IPS-18a (cell line): Measurements from ENCODE around the gene CLEC18B.
"Not testable (repeated sequence)": the region's sequence is repeated elsewhere in the genome, so short reads cannot be mapped to it uniquely, and the experiment has no call there.

Experiments
- H3K27ac ChIP-seq: one replicate; pipeline ENCODE4 v1.5.1; 2013; ENCODE audit warnings: low read length
- H3K27me3 ChIP-seq: one replicate; pipeline ENCODE4 v1.6.1; 2013; ENCODE audit warnings: mild to moderate bottlenecking, low read length; ENCODE audit not compliant: control insufficient read depth, insufficient read depth
- H3K36me3 ChIP-seq: one replicate; pipeline ENCODE4 v1.6.1; 2013; ENCODE audit warnings: low read depth, low read length; ENCODE audit not compliant: control insufficient read depth
- H3K4me1 ChIP-seq: one replicate; pipeline ENCODE4 v1.6.1; 2013; ENCODE audit warnings: low read depth, low read length; ENCODE audit not compliant: control insufficient read depth
- H3K4me3 ChIP-seq: one replicate; pipeline ENCODE4 v1.5.1; 2013; ENCODE audit warnings: low read length
- H3K9ac ChIP-seq: one replicate; pipeline ENCODE4 v1.6.1; 2013; ENCODE audit warnings: mild to moderate bottlenecking, low read length, moderate library complexity
- H3K9me3 ChIP-seq: one replicate; pipeline ENCODE4 v1.6.1; 2013; ENCODE audit warnings: low read depth, low read length; ENCODE audit not compliant: control insufficient read depth

Gene CLEC18B

GRCh38 chr16:74412775-74413390 is 8.4 kb downstream of the CLEC18B start:
- not testable (repeated sequence) for H3K27me3 ChIP-seq, H3K9ac ChIP-seq, H3K9me3 ChIP-seq, H3K27ac ChIP-seq, H3K4me3 ChIP-seq, H3K4me1 ChIP-seq, H3K36me3 ChIP-seq

GRCh38 chr16:74412138-74412774 is 9.0 kb downstream of the CLEC18B start:
- not testable (repeated sequence) for H3K36me3 ChIP-seq, H3K9ac ChIP-seq, H3K27me3 ChIP-seq, H3K9me3 ChIP-seq, H3K4me1 ChIP-seq, H3K4me3 ChIP-seq, H3K27ac ChIP-seq

GRCh38 chr16:74410981-74411380 is 10.3 kb downstream of the CLEC18B start:
- H3K4me3 ChIP-seq, H3K9ac ChIP-seq, H3K4me1 ChIP-seq, H3K27ac ChIP-seq, H3K9me3 ChIP-seq, H3K27me3 ChIP-seq, H3K36me3 ChIP-seq: not testable (repeated sequence)

- not testable (repeated sequence) for H3K9me3 ChIP-seq, H3K36me3 ChIP-seq, H3K4me1 ChIP-seq, H3K4me3 ChIP-seq, H3K27me3 ChIP-seq, H3K9ac ChIP-seq, H3K27ac ChIP-seq
These were observed 11.0 kb downstream of the CLEC18B start for GRCh38 chr16:74410057-74410957.

GRCh38 chr16:74409185-74409981 is 11.9 kb downstream of the CLEC18B start:
- H3K9me3 ChIP-seq, H3K4me1 ChIP-seq, H3K27me3 ChIP-seq, H3K9ac ChIP-seq, H3K4me3 ChIP-seq, H3K27ac ChIP-seq, H3K36me3 ChIP-seq: not testable (repeated sequence)

- H3K4me1 ChIP-seq, H3K9me3 ChIP-seq, H3K27ac ChIP-seq, H3K27me3 ChIP-seq, H3K36me3 ChIP-seq, H3K9ac ChIP-seq: not testable (repeated sequence)
- H3K4me3 ChIP-seq = peak overlapping the region; percentile 37
These were observed 13.9 kb downstream of the CLEC18B start for GRCh38 chr16:74407362-74407705.

GRCh38 chr16:74406600-74407361 is 14.5 kb downstream of the CLEC18B start:
- not testable (repeated sequence) for H3K36me3 ChIP-seq, H3K9me3 ChIP-seq, H3K9ac ChIP-seq, H3K4me1 ChIP-seq, H3K27me3 ChIP-seq, H3K27ac ChIP-seq
- peak overlapping the region; percentile 37 for H3K4me3 ChIP-seq

- H3K36me3 ChIP-seq, H3K27me3 ChIP-seq, H3K9me3 ChIP-seq, H3K4me1 ChIP-seq, H3K27ac ChIP-seq, H3K4me3 ChIP-seq, H3K9ac ChIP-seq: not testable (repeated sequence)
These were observed 16.9 kb downstream of the CLEC18B start for GRCh38 chr16:74404148-74404933.

GRCh38 chr16:74400238-74400637 is 21.0 kb downstream of the CLEC18B start:
- not testable (repeated sequence) for H3K4me3 ChIP-seq, H3K27me3 ChIP-seq, H3K36me3 ChIP-seq, H3K27ac ChIP-seq, H3K9ac ChIP-seq, H3K9me3 ChIP-seq, H3K4me1 ChIP-seq

GRCh38 chr16:74398212-74398895 is 22.9 kb downstream of the CLEC18B start:
- H3K4me1 ChIP-seq, H3K36me3 ChIP-seq, H3K9ac ChIP-seq, H3K4me3 ChIP-seq, H3K27me3 ChIP-seq, H3K9me3 ChIP-seq, H3K27ac ChIP-seq: not testable (repeated sequence)
